GM03348 (cell line): Measurements from ENCODE around the gene RIT2.

Experiments used
- DNase-seq: peaks from one replicate; pipeline ENCODE4 v3.0.0; 2012; ENCODE audit warnings: low spot score

RIT2 gene

DNA sequence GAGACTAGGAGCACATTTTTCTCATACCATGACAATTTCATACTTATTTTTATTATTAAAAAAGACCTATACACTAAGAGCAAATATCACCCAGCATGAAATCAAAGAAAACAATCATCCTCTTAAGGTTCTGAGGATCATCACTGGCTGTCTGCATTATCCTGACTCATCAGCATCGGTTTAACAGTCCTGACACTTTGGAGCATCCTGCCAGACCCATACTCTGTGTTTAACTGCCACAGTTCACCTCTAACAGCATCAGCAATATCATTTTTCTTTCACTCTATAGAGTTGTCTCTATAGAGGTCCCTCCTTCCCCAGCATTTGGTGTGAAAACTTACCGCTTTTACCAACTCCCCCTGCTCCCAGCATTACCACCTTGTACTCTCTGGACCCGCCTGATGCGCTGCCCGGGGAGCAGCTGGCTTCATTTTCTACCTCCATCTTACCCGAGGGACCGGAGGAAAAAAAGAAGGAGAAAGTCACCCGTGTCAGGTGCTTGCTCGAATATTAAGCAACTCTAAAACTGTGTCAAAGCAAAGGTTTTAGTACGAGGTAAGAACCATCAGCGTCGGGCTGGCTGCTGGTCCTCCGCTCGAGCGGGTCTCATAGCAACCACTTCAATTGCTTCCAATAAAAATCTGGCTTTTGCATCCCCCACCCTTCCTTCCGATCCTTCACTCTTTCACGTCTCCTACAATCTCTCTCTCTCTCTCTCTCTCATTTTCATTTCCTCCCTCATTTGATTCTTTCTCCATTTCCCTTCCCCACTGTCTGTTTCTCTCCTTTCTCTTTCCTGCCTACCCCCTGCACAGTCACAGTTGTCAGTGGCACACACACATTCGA is at the start of gene RIT2:
TSS of gene RIT2 (minus strand) at position 610 of the 846 bp plus-strand sequence.
- no peak for DNase-seq

DNA sequence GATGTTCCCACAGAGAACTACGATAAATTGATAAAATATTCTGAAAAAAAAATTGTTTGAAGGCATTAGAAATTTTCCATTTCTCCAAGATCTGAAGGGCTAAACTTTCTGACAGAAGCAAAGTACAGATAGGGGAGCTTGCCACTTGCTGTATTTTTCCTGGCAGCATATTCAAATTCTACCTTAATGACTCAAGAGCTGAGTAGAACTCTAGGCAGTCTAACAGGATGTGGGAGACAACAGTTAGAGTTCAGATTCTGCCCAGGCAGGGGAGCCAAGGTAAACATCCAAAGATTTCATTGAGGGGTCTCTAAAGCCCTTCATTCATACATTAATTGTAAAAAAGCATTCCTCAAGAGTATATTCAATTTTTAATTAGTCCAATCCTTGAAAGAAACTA is 46.0 kb upstream of the RIT2 start:
- peak; percentile 3 for DNase-seq

DNA sequence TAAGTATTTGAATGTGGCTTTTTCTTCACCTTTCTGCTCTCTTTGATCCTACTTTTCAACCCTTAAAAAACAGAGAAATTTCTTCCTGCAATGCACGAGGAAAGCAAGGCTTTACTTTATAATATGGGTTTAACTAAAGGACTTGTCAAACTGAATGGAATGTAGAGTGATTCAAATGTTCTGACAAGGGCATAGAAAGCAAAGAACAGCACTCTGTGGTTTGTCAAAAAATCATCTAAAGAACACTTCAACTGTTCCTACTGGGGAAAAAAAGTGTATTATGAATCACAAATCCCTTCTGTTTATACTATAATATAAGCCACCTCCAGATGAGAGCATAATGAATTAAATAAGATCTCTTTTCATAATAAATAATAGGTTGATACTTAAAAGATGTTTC is 45.0 kb upstream of the RIT2 start:
- no peak for DNase-seq

DNA sequence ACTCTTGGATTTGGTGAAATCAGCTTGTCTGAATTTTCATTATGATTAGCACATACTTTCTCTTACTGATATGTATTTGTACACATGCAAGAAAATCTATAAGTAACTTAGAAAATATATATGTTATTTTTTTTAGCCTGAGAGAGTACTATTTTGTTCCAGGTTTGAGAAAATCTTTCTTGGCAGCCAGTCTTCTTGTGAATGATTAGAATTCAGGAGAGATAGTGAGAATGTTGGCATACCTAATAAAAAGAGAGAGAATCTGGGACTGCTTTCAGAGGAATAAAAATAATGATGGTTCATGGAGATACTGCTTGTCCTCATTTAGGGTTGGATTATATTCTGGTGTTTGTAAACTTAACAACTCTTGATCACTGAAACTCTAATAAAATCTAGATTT is 44.4 kb upstream of the RIT2 start:
- no peak for DNase-seq

DNA sequence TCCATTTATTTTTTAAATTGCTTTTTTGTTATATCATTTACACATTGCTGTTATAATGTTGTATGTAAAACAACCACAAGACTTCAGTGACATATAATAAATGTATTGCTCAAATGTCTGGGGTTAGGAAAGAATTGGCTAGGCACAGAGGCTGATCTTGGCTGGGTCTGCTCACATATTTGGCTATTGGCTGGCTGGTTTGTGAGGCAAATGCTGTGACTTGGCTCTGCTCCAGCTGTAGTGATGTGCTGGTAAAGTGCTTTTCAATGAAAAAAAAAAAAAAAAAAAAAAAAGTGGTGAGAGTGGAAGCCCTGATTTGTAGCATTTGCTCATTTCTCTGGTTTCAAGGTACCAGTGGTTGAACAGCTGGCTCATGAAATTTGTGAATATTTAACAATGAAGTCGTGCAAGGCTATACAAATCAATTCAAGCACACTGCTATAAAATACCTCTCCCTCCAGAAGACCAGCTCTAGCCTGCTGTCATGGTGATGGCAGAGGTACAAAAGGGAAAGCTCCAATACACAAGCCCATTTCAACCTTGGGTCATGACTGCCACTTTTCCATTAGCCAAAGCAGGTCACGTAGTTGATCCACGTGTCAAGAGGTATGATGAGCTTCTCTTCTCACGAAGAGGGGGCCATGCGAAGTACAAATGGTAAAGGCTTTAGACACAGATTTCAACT is 43.7 kb upstream of the RIT2 start:
- no peak for DNase-seq

DNA sequence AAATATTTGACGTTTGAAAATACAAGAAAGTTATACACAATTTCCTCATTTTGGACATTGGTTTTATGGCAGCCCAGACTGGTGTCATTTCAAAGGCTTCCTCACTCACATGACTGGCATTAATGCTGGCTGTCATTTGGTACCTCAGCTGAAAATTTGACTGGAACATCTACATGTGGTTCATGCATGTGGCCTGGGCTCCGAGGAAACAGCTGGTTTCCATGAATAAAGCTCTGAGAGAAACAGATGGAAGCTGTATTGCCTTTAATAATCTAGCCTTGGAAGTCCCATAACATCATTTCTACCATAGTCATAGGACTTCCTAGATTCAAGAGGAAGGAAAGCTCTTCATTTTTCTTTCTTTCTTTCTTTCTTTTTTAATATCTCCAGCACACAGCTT is 42.9 kb upstream of the RIT2 start:
- no peak for DNase-seq

DNA sequence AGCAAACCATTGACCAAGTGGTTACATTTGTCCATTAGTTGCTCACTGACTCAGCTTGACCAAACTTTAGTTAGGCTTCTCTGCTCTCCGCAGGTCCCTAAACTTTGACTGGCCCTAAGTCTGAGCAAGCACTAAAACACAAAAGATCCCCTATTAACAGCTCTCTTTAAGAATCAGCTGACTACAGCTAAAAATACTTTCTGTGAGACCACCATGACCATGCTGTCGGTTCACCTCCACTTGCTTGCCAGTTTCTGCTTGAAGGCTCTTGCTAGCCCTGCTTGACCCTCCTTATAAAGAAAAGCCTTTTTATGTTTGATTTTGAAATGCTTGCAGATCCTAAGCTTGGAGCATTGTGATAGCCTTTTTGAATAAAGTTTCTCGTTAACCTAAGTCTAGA is 40.4 kb upstream of the RIT2 start:
- no peak for DNase-seq

DNA sequence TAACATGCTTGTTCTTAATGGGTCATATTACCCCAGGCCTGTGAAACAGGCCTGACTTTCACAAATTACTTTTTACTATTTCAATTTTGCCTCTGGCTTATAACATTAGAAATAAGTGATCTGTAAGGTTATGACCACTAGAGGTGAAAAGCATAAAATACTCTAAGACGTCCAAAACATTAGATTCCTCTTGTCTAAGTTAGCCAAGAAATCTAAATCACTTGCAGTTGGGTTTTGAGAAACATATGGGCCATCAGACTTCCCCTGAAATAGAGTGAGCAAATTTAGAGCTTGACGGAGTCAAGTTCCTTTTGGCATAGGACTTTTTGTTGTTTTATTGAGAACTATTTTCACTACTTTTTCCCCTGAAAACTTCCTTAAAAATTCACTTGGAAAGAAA is 32.7 kb upstream of the RIT2 start:
- no peak for DNase-seq

DNA sequence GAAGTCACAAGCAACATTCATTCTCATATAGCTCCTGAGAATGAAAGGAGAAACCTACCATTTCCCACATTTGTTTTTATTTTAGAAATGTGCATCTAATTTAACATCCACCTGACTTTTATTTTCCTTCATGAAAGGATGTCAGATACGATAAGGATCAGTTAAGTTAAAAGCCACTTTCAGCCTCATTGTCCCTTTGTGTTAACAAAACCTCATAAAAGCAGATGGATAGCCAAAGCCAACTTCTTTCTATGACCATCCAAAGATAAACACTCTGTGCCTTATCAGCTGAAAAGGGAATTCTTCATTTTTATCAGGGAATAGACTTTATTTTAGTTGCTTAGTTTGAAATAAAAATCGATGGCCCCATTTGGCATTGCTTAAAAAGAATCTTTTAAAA is 25.7 kb upstream of the RIT2 start:
- no peak for DNase-seq

DNA sequence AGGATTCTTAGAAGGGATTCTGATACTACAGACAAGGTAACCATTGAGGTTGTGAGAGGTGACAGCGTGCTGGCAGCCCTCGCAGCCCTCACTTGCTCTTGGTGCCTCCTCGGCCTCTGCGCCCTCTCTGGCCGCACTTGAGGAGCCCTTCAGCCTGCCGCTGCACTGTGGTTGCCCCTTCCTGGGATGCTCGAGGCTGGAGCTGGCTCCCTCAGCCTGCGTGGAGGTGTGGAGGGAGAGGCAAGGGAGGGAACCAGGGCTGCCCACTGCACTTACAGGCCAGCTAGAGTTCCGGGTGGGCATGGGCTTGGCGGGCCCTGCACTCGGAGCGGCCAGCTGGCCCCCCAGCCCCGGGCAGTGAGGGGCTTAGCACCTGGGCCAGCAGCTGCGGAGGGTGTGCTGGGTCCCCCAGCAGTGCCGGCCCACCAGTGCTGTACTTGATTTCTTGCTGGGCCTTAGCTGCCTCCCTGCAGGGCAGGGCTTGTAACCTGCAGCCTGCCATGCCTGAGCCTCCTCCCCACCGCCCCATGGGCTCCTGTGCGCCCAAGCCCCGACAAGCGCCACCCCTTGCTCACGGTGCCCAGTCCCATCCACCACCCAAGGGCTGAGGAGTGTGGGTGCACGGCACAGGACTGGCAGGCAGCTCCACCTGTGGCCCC is 23.9 kb upstream of the RIT2 start:
- DNase-seq: no peak

DNA sequence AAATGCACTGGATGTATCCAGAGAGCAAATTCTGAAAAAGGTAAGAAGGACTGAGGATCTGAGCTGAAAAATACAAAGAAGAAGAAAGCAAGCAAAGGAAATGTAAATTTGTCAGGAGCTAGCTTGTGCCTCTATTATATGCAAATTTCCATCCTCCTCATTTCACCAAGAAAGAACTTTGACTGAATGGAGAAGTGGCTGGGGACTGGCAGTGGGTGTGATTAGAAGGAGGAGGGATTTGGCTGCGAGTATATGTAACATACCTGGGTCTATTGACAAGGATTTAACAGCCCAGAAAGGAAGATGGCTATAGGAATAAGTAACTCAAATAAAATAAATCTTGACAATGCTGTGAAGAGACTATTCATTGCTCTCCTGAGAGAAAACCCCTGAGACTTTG is 19.4 kb upstream of the RIT2 start:
- no peak for DNase-seq

DNA sequence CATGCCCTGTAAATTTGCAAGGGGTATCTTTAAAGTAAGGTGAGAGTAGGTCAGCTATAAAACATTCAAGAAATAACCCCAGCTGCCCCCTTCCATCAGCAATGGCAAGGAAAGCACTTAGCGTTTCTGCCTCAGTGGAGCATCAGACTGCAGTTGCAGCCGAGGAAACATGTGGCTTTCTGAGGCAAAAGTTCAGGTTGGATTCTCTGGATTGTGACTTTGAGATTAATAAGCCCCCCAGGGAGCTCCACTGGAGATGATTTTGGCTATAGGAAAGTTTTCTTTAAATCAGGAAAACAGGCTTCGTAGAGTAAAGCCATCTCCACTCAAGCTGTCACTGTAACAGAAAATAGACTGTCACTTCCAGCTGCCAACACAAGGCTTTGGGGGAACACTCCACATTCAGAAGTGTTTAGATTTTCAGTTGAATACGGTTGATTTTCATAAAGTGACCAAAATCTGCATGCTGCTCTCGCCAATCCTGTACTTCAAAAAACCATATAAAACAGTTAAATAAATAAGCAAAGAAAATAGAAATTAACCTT is 15.3 kb upstream of the RIT2 start:
- no peak for DNase-seq

DNA sequence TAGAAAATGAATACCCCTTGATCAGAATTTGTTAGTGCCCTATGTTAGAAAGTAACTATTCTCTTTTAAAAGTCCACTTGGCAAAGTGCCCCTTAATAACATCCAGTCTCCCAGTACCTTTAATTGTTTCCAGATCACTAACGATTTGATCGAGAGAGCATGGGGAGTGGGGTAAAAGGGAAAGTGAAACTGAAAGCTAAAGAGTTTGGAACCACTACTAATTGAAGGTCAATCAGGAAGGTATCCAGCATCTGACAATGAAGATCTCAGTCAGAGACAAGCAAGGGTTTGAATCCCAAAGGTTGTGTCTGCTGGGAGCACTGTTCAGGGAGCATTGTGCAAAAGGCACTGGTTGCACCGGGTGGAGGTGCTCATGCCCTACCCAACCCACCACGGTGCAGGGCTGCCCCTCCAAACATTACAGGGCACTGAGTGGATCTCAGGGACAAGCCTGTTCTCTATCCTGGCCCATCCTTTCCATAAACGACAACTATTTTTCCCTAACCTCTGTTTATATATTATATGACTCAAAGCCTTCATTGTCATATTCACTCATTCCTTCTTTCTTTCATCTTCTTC is 14.6 kb upstream of the RIT2 start:
- DNase-seq: peak; percentile 12

DNA sequence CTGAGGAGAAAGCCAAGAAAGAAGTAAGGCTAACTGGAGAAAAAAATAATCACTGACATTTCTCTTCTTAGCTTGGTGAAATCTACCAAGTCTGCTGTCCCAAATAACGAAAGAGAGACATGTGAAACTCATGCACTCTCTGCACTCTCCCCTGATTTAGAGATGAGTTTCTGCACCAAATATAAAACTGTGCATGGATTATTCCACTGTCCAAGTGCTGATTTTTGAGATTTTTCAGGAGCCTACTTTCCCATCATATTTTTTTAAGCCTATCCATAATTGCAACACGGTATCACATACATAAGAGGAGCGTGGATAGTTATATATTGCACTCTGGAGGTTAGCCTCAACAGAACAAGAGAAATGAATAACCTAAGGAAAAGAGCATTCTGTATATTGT is 10.0 kb upstream of the RIT2 start:
- no peak for DNase-seq

DNA sequence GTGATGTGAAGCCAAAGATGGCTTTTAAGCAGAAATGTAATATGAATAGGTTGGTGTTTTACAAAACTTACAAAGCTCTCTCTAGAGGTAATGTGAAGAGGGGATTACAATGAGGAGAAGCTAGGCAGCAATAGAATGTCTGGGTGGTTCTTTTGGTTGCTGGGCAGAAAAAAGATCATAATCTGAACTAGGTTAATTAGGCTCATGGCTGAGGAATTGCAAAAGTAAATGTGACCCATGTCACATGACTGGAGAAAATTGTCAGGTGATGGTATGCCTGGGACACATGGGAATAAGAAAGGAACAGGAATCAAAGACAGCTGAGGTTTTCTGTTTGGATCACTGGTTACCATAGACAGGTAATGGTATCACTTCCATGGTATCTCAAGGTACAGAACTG is 7.5 kb upstream of the RIT2 start:
- DNase-seq: no peak

DNA sequence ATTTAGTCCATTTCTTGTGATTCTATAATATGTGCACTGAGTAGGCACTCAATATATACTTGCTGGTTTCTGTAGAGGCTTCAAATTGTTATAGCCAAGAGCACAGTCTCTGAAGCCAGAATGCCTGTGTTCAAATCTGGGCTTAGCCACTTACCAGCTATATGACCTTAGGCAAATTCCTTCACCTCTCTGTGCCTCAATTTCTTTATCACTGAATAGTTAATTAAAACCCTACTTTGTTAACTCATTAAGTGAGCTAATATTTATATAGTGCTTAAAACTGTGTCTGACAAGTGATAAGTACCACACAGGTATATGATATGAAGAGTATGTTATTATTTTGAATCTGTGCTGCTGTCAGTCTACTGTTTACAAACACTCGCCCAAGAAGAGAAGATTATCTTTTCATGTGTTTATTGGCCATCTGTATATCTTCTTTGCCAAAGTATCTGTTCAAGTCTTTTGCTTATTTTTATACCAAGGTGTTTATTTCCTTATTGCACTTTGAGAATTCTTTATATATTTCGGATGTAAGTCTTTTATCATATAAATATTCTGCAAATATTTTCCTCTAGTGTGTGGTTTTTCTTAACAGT is 1.3 kb upstream of the RIT2 start:
- no peak for DNase-seq

DNA sequence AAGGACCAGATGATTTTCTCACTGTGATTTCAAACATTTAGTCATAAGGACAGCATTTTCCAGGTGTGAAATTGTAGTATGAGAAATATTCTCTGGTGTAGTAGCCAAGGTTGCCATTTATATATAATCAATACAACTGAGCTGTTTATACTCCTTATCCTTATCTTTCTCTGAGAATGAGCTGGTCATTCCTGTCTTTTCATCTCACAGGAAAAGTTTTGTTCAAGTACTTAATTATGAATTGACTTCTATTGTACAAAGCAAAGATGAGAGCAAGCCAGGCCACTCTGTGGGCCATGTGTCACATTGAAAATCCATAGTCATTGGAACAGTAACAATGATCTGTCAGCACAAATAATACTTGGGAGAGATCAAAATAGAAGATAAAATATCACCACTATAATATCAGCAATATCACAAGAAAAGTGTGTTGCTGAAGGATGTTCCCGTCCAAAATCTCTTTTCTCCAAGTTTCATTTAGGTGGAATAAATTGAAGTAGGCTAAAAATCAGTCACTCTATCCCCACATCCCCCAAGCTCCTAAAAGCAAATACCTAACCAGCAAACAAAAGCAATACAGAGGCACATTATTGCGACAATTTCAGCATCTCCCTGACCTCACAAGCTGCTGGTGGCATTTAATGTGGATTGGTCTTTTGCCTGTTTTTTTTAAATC is 2.1 kb downstream of the RIT2 start:
- no peak for DNase-seq

DNA sequence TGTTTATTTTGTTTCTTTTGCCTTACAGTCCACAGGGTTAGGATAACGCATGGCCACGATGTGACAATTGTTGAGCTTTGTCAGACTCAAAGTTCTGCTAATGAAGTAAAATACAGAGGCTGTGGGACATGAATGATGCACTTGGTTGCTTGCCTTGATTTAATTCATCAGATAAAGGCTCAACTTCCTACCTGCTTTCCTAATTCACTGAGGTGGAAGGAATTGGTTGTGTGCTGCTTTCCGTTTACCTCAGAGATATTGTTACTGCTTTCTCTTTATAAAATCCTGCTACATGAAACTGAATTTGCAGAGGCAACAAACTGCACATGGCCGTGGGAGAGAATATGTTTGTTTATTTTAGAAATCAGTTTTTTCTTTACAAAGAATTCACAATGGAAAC is 6.6 kb downstream of the RIT2 start:
- no peak for DNase-seq

DNA sequence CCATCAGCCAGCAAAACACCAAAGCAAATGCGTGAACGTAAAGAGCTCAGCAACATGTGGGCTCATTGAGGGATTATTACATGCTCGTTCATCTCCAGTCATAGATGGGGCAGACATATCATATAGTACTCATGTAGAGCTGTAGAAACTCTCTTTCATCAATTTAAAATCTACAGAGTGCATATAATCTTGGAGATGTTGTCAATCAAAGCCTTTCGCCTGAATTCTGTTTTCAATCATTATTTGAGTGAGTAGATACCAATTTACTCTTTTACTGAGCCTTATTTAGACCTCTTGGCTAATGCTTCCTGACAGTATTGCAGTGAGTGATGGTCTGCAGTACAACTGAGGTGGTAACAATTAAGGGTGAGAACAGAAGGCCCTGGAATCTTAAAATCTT is 7.0 kb downstream of the RIT2 start:
- DNase-seq: no peak

DNA sequence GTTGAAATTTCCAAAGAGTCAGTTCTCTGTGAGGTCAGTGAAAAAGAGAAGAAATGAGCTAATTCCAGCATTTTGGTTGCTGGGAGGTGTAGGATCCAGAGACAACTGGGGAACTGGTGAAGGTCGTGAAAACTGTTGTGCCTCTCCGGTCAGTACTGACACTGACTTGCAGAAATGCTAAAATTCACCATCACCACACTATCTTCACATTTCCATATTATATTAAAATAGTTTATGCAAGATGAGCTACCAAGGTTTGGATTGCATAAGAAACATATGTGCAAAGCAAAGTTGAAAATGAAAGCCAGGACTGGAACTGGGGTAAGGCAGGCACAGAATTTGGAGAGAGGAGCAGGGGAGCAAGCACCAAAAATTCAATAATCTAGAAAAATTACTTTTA is 21.8 kb downstream of the RIT2 start:
- no peak for DNase-seq

DNA sequence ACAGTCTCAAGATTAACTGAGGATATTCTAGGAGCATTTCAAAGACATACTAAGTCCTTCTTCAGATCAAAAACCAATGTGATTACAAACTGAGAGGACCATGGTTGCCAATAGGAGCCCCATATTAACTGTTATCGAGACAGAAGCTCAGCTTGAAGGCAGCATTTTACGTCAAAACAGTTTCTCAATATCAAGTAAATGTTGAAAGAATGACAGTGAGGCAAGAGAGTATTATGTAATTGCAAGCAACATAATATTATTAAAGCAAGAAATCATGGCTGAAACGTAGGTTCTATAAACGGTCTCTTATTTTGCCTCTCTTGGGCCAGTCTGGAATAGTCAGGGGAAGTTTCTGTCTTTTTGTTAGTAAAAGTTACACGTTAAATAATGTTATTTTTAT is 22.9 kb downstream of the RIT2 start:
- DNase-seq: no peak

DNA sequence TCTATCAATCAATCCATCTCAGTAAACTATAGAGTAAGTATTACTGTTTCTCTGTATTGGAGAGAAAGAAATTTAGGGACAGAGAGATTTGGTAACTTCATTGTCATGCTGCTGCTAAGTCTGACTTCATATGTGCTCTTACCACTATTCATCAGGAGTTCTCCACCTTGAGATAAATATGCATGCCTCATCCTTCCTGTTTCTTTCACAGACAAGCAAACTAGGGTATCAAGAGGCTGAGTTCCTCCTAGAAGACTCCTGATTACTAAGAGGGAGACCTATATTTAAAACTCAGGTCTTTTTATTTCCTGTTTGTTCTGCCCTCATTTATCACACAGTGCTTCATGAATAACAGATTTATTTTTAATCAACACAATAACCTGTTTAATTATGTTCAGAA is 34.1 kb downstream of the RIT2 start:
- no peak for DNase-seq
